Osteocyte (in vitro differentiated cells): ENCODE measurements around the gene PALM. TPM values are rescaled to one million over a fixed set of nuclear protein-coding genes. Genes with fewer than 3 reads are reported as not detected.
"Not testable (repeated sequence)": the region's sequence is repeated elsewhere in the genome, so short reads cannot be mapped to it uniquely, and the experiment has no call there.

Experiments
- DNase-seq: peaks from one replicate; pipeline ENCODE4 v3.0.0; 2021; ENCODE audit warnings: mixed read lengths; ENCODE audit not compliant: unreplicated experiment; ENCODE audit errors: extremely low spot score
- H3K27ac Mint-ChIP-seq: one replicate; pipeline ENCODE4 v1.8.0; 2021; ENCODE audit warnings: mild to moderate bottlenecking, mixed read lengths; ENCODE audit not compliant: unreplicated experiment
- H3K27me3 Mint-ChIP-seq: one replicate; pipeline ENCODE4 v1.8.0; 2021; ENCODE audit warnings: mixed read lengths; ENCODE audit not compliant: unreplicated experiment
- H3K36me3 Mint-ChIP-seq: one replicate; pipeline ENCODE4 v1.8.0; 2021; ENCODE audit warnings: mixed read lengths; ENCODE audit not compliant: unreplicated experiment
- H3K4me1 Mint-ChIP-seq: one replicate; pipeline ENCODE4 v1.8.0; 2021; ENCODE audit warnings: mixed read lengths; ENCODE audit not compliant: unreplicated experiment
- H3K4me3 Mint-ChIP-seq: one replicate; pipeline ENCODE4 v1.8.0; 2021; ENCODE audit warnings: mild to moderate bottlenecking, moderate library complexity, mixed read lengths; ENCODE audit not compliant: unreplicated experiment
- H3K9me3 Mint-ChIP-seq: one replicate; pipeline ENCODE4 v1.8.0; 2021; ENCODE audit warnings: mixed read lengths; ENCODE audit not compliant: unreplicated experiment
- CTCF ChIP-seq: fragments of 200-600 bp; sonication (generic); IDR thresholded peaks from 2 replicates; pipeline ENCODE4 v1.5.0; 2021; ENCODE audit warnings: antibody characterized with exemption, mild to moderate bottlenecking, moderate library complexity
- total RNA-seq: library from RNA; stranded (reverse); gene quantifications from 2 replicates; pipeline ENCODE4 v1.2.1, GENCODE V29; 2021

The PALM gene
- total RNA-seq, 1 donor from 2014 or later, result 236 TPM

- Mint-ChIP-seq H3K36me3 (peaks cover 9% of the 10 kb centered on the region), H3K27ac (peak overlapping the region; percentile 56), H3K4me3 (no peak overlapping the region), H3K9me3 (no peaks in the 10 kb centered on the region), H3K27me3 (no peaks in the 10 kb centered on the region), H3K4me1 (peaks cover 27% of the 10 kb centered on the region)
- no peak for TF ChIP-seq CTCF
- DNase-seq, result no peak
Observed at GRCh38 chr19:726993-727956, 18.5 kb downstream of the PALM start.

- peak overlapping the region; percentile 56 for H3K27ac Mint-ChIP-seq
Observed at GRCh38 chr19:728011-728410, 19.3 kb downstream of the PALM start.

GRCh38 chr19:729564-729963 is 20.8 kb downstream of the PALM start:
- H3K27ac Mint-ChIP-seq, H3K4me3 Mint-ChIP-seq, H3K9me3 Mint-ChIP-seq, H3K27me3 Mint-ChIP-seq, DNase-seq: not testable (repeated sequence)
- peaks cover 21% of the 10 kb centered on the region for H3K36me3 Mint-ChIP-seq
- H3K4me1 Mint-ChIP-seq, result peaks cover 22% of the 10 kb centered on the region

More at GRCh38 chr19:728011-728410, 19.3 kb downstream of the PALM start:
- DNase-seq, result no peak
- Mint-ChIP-seq H3K4me1 (peaks cover 19% of the 10 kb centered on the region), H3K36me3 (peaks cover 12% of the 10 kb centered on the region), H3K27me3 (no peaks in the 10 kb centered on the region), H3K4me3 (no peak overlapping the region), H3K9me3 (no peaks in the 10 kb centered on the region)
- TF ChIP-seq CTCF, result no peak

GRCh38 chr19:729965-730668 is 21.4 kb downstream of the PALM start:
- H3K27ac Mint-ChIP-seq, result no peak overlapping the region
- no peaks in the 10 kb centered on the region for H3K27me3 Mint-ChIP-seq
- TF ChIP-seq CTCF, result no peak
- no peak overlapping the region for H3K4me3 Mint-ChIP-seq
- H3K36me3 Mint-ChIP-seq, result peaks cover 26% of the 10 kb centered on the region
- no peaks in the 10 kb centered on the region for H3K9me3 Mint-ChIP-seq
- H3K4me1 Mint-ChIP-seq, result peaks cover 22% of the 10 kb centered on the region
- no peak for DNase-seq

- no peak for DNase-seq
- no peak for TF ChIP-seq CTCF
- Mint-ChIP-seq H3K4me1 (peaks cover 22% of the 10 kb centered on the region), H3K9me3 (no peaks in the 10 kb centered on the region), H3K36me3 (peaks cover 26% of the 10 kb centered on the region), H3K27me3 (no peaks in the 10 kb centered on the region), H3K4me3 (no peak overlapping the region), H3K27ac (no peak overlapping the region)
Observed at GRCh38 chr19:731000-731399, 22.3 kb downstream of the PALM start.
